ENCODE measurements around the gene VWA8.

VWA8 gene

GRCh38 chr13:41614671-41615527, 346.0 kb downstream of the VWA8 start:
- DNase-seq (ENCODE audit: low read depth): no peak

- DNase-seq (ENCODE audit: low read depth): peak; percentile 50
These were observed 346.8 kb downstream of the VWA8 start for GRCh38 chr13:41613984-41614661.

GRCh38 chr13:41613471-41613870, 347.4 kb downstream of the VWA8 start:
- no peak for DNase-seq (ENCODE audit: low read depth)

- DNase-seq (ENCODE audit: low read depth): no peak
These were observed 349.5 kb downstream of the VWA8 start for GRCh38 chr13:41611385-41611784.

GRCh38 chr13:41610404-41610803, 350.5 kb downstream of the VWA8 start:
- DNase-seq (ENCODE audit: low read depth): no peak

- DNase-seq (ENCODE audit: low read depth): no peak
These were observed 351.1 kb downstream of the VWA8 start for GRCh38 chr13:41609828-41610227.

GRCh38 chr13:41608839-41609177, 352.1 kb downstream of the VWA8 start:
- DNase-seq (ENCODE audit: low read depth): no peak

GRCh38 chr13:41608111-41608838, 352.6 kb downstream of the VWA8 start:
- no peak for DNase-seq (ENCODE audit: low read depth)

GRCh38 chr13:41606646-41607045, 354.3 kb downstream of the VWA8 start:
- no peak for DNase-seq (ENCODE audit: low read depth)

GRCh38 chr13:41605319-41606285, 355.3 kb downstream of the VWA8 start:
- DNase-seq (ENCODE audit: low read depth): no peak

GRCh38 chr13:41603917-41604316, 357.0 kb downstream of the VWA8 start:
- DNase-seq (ENCODE audit: low read depth): no peak

- DNase-seq (ENCODE audit: low read depth): peak; percentile 85
These were observed 359.0 kb downstream of the VWA8 start for GRCh38 chr13:41601718-41602445.

GRCh38 chr13:41599619-41600018, 361.3 kb downstream of the VWA8 start:
- DNase-seq (ENCODE audit: low read depth): no peak

- no peak for DNase-seq (ENCODE audit: low read depth)
These were observed 363.4 kb downstream of the VWA8 start for GRCh38 chr13:41597348-41598041.

GRCh38 chr13:41596190-41596589, 364.7 kb downstream of the VWA8 start:
- DNase-seq (ENCODE audit: low read depth): no peak

GRCh38 chr13:41595298-41595697, 365.6 kb downstream of the VWA8 start:
- no peak for DNase-seq (ENCODE audit: low read depth)

- no peak for DNase-seq (ENCODE audit: low read depth)
These were observed 370.3 kb downstream of the VWA8 start for GRCh38 chr13:41590643-41591042.

GRCh38 chr13:41590122-41590521, 370.8 kb downstream of the VWA8 start:
- no peak for DNase-seq (ENCODE audit: low read depth)

- DNase-seq (ENCODE audit: low read depth): no peak
These were observed 371.5 kb downstream of the VWA8 start for GRCh38 chr13:41589434-41589833.

GRCh38 chr13:41588899-41589298, 372.0 kb downstream of the VWA8 start:
- DNase-seq (ENCODE audit: low read depth): peak; percentile 94

All from stromal cell of bone marrow (primary cell).